ENCODE results near the gene SQSTM1.

SQSTM1 gene

GRCh38 chr5:179872828-179873575 is 52.3 kb downstream of the SQSTM1 start:
- DNase-seq (ENCODE audit: low read depth in 2 of 2) = no peak

GRCh38 chr5:179873588-179874110 is 52.9 kb downstream of the SQSTM1 start:
- DNase-seq (ENCODE audit: low read depth in 2 of 2) = no peak

GRCh38 chr5:179874136-179874535 is 53.4 kb downstream of the SQSTM1 start:
- no peak for DNase-seq (ENCODE audit: low read depth in 2 of 2)

- DNase-seq (ENCODE audit: low read depth in 2 of 2) = no peak
Observed at GRCh38 chr5:179874536-179875292, 54.0 kb downstream of the SQSTM1 start.

GRCh38 chr5:179875741-179876609 is 55.3 kb downstream of the SQSTM1 start:
- DNase-seq (ENCODE audit: low read depth in 2 of 2) = no peak

GRCh38 chr5:179876610-179876952 is 55.9 kb downstream of the SQSTM1 start:
- DNase-seq (ENCODE audit: low read depth in 2 of 2) = no peak

- no peak for DNase-seq (ENCODE audit: low read depth in 2 of 2)
Observed at GRCh38 chr5:179878222-179879002, 57.7 kb downstream of the SQSTM1 start.

DNA sequence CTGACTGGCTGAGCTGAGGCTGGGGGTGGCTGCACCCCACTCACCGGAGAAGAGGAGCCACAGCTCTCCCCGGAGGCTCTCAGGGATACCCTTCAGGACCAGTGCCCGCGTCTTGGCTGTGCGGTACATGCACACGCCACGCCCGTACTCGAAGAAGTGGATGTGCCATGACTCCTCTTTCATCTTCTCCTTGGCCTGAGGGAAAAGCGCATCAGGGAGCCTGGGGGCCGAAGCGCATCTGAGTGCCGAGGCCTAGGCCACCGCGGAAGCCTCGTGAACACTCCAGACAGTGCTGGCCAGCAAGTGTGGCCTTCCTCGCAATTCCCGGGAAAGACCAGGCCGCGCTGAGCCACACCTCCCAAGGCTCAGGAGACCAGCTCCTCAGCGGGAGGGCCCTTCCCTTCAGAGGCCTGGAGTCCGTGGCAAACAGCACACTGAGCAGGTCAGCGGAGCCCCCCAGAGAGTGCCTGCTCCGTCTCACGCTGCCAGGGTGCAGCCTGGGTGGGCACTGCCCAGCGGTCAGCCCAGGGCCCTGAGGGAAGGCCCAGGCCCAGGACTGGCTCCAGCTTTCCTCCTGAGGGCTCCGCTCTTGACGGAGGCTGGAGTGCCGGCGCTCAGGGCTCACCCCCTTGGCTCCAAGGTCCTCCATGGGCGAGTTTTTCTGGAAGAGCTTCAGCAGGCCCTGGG is 58.4 kb downstream of the SQSTM1 start:
- no peak for DNase-seq (ENCODE audit: low read depth in 2 of 2)

DNA sequence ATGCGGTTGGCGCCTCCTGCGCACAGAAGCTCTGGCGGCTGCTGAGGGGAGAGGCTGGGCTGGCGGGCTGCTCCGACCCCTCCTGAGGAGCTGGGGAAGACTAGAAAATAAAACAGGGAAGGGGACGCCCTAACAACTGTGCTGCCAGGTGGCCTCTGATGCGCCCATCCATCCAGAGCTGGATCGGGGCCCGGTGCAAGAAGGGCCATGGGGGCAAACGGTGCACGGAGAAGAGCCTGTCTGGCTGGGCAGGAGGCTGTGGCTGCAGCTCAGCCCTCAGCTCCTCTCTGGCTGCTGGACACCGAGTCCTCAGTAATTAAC is 58.9 kb downstream of the SQSTM1 start:
- no peak for DNase-seq (ENCODE audit: low read depth in 2 of 2)

GRCh38 chr5:179880066-179880650 is 59.5 kb downstream of the SQSTM1 start:
- no peak for DNase-seq (ENCODE audit: low read depth in 2 of 2)

DNA sequence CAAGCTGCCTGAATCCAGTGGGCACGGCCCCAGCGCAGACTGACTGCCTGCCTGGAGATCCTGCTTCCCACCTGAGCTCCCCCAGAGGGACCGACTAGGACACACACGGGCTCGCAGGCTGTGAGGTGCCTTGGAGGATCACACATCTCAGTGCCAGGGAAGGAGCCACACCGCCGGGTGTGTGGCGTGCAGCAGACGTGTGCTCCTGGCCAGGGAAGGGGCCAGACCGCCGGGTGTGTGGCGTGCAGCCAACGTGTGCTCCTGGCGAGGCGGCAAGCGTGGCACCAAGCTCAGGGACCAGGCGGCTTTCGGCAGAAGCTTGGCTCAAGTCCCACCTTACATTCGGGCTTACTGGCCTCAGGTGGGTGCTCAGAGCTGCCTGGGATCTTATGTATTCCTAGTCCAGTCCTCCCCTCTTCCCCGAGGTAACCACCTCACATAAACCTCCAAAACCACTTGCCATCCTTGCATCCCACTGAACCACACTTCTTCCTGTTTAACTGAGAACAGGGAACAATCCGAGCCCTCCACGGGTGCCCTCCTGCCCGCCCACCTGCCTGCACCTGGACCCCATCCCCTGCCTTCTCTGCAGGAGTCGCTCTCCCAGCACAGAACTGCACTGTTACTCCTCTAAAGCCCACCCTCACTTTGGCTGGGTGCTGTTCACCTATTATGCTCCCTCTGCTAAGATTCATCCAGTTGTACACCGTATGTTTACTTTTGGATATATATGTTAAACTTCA is 60.3 kb downstream of the SQSTM1 start:
- DNase-seq (ENCODE audit: low read depth in 2 of 2) = no peak

DNA sequence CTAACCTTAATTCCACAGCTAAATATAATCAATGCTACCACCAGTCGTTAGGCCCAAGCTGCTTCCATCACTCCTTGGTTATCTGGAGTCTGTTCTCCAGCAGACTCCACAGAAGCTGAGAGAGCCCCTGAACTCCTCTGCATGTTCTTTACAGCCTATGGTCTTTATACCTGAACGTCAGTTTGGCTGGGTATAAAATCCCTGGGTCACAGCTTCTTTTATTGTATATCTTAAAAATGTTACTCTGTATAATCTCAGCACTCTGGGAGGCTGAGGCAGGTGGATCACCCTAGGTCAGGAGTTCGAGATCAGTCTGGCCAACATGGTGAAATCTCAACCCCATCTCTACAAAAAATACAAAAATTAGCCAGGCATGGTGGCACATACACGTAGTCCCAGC is 61.6 kb downstream of the SQSTM1 start:
- no peak for DNase-seq (ENCODE audit: low read depth in 2 of 2)

GRCh38 chr5:179883163-179883562 is 62.5 kb downstream of the SQSTM1 start:
- no peak for DNase-seq (ENCODE audit: low read depth in 2 of 2)

DNA sequence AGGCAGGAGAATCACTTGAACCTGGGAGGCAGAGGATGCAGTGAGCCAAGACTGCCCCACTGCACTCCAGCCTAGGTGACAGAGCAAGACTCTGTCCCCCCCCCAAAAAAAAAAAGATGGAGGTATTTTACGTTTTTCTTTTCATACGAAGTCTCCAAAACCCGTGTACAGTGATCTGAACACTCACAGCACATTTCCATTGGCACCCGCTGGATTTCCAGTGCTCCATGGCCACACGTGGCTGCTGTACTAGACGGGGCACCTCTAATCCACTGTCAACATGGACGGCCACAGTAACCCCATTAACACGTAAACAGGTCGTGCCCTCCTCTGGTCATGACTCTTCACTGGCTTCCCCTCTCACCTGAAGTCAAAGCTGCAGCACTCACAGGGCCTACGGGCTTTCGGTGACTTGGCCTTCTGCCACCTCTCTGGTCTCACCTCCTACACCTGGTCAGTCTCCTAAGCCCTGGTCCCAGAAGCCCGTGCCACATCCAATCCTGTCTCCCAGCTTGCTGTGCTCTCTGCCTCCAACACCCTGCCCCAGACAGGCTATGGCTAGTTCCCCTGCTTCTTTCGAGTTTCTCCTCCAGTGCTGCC is 64.9 kb downstream of the SQSTM1 start:
- no peak for DNase-seq (ENCODE audit: low read depth in 2 of 2)

DNA sequence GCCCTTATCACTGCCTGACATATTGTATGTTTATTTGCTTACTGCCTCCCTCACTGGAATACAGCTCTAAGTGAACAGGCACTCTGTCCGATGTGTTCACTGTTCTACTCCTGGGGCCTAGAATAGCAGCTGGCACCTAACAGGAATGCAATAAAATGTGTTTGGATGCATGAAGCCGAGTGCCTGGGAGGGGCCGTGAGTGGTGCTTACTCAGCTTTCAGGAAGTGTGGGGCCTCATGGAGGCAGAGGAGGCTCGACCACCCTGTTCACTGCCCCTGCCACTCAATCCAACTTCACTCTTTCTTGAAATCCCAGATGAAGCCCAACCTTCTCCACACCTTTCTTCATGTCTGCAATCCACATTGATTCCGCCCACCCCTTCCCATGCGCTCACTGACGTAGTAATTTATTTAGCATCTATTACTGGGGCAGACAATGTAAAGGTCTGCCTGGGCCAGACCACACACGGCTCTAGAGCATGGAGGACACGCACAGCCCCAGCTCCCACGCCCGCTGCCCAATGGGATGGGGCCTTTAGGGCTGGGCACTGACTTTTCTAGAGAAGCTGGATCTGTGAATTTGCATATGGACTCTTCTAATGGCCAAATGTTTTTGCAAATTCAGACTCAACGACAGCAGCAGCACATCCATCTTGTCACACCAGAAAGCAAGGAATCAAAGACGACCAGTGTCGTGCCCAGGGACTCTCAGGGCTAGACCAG is 65.6 kb downstream of the SQSTM1 start:
- no peak for DNase-seq (ENCODE audit: low read depth in 2 of 2)

GRCh38 chr5:179887095-179887494 is 66.4 kb downstream of the SQSTM1 start:
- DNase-seq (ENCODE audit: low read depth in 2 of 2) = no peak
